Endothelial cell (in vitro differentiated cells): ENCODE measurements around the gene ZNF682. TPM values are rescaled to one million over a fixed set of nuclear protein-coding genes. Genes with fewer than 3 reads are reported as not detected.

Source experiments
- DNase-seq: peaks from one replicate; pipeline ENCODE4 v3.0.0; 2021; ENCODE audit warnings: low spot score
- H3K27ac Mint-ChIP-seq: one replicate; pipeline ENCODE4 v1.8.0; 2021; ENCODE audit warnings: mixed read lengths, inconsistent platforms; ENCODE audit not compliant: unreplicated experiment
- H3K27me3 Mint-ChIP-seq: one replicate; pipeline ENCODE4 v1.8.0; 2021; ENCODE audit warnings: mild to moderate bottlenecking, moderate library complexity, mixed read lengths, inconsistent platforms; ENCODE audit not compliant: unreplicated experiment
- H3K36me3 Mint-ChIP-seq: one replicate; pipeline ENCODE4 v1.8.0; 2021; ENCODE audit warnings: mild to moderate bottlenecking, low read depth, mixed read lengths, inconsistent platforms; ENCODE audit not compliant: unreplicated experiment
- H3K4me1 Mint-ChIP-seq: one replicate; pipeline ENCODE4 v1.8.0; 2021; ENCODE audit warnings: mild to moderate bottlenecking, mixed read lengths, inconsistent platforms; ENCODE audit not compliant: unreplicated experiment
- H3K4me3 Mint-ChIP-seq: one replicate; pipeline ENCODE4 v1.8.0; 2021; ENCODE audit warnings: mild to moderate bottlenecking, mixed read lengths, inconsistent platforms; ENCODE audit not compliant: unreplicated experiment
- H3K9me3 Mint-ChIP-seq: one replicate; pipeline ENCODE4 v1.8.0; 2021; ENCODE audit warnings: mixed read lengths, inconsistent platforms; ENCODE audit not compliant: unreplicated experiment
- CTCF ChIP-seq: fragments of 200-600 bp; sonication (generic); IDR thresholded peaks from one replicate; pipeline ENCODE4 v1.5.0; 2021; ENCODE audit warnings: antibody characterized with exemption; ENCODE audit not compliant: unreplicated experiment
- total RNA-seq: library from RNA; stranded (reverse); fragmentation: NEBNext Ultra II Directional; extraction: Animal tissue kit (Norgen Biotek cat#: 25700); gene quantifications from one replicate; pipeline ENCODE4 v1.2.1, GENCODE V29; 2021; ENCODE audit not compliant: unreplicated experiment

The ZNF682 gene
- total RNA-seq, 1 donor from 2014 or later = 25.6 TPM

GRCh38 chr19:20038358-20039202 is 725 bp downstream of the ZNF682 start:
- Mint-ChIP-seq H3K9me3 (no peaks in the 10 kb centered on the region), H3K27ac (peak overlapping the region; percentile 95), H3K4me1 (peaks cover 17% of the 10 kb centered on the region), H3K4me3 (peak overlapping the region; percentile 89), H3K36me3 (peaks cover 10% of the 10 kb centered on the region), H3K27me3 (peaks cover 9% of the 10 kb centered on the region)
- no peak for DNase-seq
- no peak for TF ChIP-seq CTCF

DNA sequence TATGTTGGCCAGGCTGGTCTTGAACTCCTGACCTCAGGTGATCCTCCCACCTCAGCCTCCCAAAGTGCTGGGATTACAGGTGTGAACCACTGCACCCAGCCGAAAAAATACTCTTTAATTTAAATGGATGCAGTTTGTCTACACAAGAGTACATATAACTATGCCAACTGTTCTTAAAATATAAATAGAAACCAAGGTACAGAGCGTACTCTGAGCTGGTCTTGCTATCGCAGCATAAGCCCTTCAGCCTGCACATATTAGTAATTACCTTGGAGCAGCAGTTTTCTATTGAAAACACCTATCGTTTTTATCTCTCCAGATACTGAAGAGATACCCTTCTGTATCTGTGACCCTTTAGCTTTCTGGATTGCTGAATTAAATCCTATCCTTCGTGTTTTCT is 3.4 kb downstream of the ZNF682 start:
- DNase-seq = no peak
- H3K4me1 Mint-ChIP-seq = peaks cover 25% of the 10 kb centered on the region
- H3K4me3 Mint-ChIP-seq = no peak overlapping the region
- no peak for TF ChIP-seq CTCF
- no peaks in the 10 kb centered on the region for H3K9me3 Mint-ChIP-seq
- H3K36me3 Mint-ChIP-seq = peaks cover 27% of the 10 kb centered on the region
- H3K27ac Mint-ChIP-seq = no peak overlapping the region
- peaks cover 9% of the 10 kb centered on the region for H3K27me3 Mint-ChIP-seq

GRCh38 chr19:20028611-20029010 is 10.7 kb downstream of the ZNF682 start:
- Mint-ChIP-seq H3K36me3 (peaks cover 42% of the 10 kb centered on the region), H3K27ac (no peak overlapping the region), H3K4me3 (no peak overlapping the region), H3K4me1 (peaks cover 11% of the 10 kb centered on the region), H3K27me3 (peaks cover 4% of the 10 kb centered on the region), H3K9me3 (no peaks in the 10 kb centered on the region)
- DNase-seq = no peak
- no peak for TF ChIP-seq CTCF

GRCh38 chr19:20005741-20006140 is 33.6 kb downstream of the ZNF682 start:
- Mint-ChIP-seq H3K4me1 (no peaks in the 10 kb centered on the region), H3K27ac (no peak overlapping the region), H3K27me3 (peaks cover 2% of the 10 kb centered on the region), H3K4me3 (peak overlapping the region; percentile 86), H3K9me3 (peaks cover 38% of the 10 kb centered on the region), H3K36me3 (peaks cover 66% of the 10 kb centered on the region)
- TF ChIP-seq CTCF = no peak
- DNase-seq = no peak

DNA sequence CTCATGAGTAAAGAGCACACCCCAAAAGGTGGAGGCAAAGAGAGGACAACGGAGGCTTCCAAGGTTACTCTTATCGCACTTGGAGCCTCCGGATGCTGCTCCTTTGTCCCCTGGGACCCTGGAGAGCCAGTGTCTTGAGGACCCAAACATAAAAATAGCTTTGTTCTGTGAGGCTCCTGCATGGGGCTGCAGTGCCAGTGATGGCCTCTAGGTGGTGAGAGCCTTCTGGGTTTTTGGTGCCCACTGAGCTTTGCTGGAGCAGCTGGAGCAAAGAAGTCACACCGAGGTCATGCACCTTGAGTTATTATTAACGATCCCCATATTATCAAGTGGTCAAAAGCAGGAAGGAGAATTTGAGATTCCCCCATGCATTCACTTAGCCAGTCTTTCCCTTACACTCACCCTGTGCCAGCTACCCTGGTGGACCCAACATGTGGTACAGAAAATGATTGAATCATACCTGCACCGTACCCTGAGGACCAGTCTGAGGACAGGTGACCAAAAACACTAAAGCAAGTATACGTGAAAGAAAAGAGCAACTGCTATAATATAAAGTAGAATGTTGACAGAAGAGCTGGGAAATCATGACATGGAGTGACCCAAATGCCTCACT is 41.5 kb downstream of the ZNF682 start:
- peaks cover 6% of the 10 kb centered on the region for H3K9me3 Mint-ChIP-seq
- H3K4me3 Mint-ChIP-seq = peak overlapping the region; percentile 62
- peak; percentile 86 for TF ChIP-seq CTCF
- H3K36me3 Mint-ChIP-seq = peaks cover 19% of the 10 kb centered on the region
- H3K27ac Mint-ChIP-seq = no peak overlapping the region
- DNase-seq = peak; percentile 50
- H3K27me3 Mint-ChIP-seq = peaks cover 1% of the 10 kb centered on the region
- no peaks in the 10 kb centered on the region for H3K4me1 Mint-ChIP-seq
